Pancreas (tissue), 10 donors: Measurements from ENCODE around the gene PPP1R8. TPM values are rescaled to one million over a fixed set of nuclear protein-coding genes. Genes with fewer than 3 reads are reported as not detected.

Experiments
- ATAC-seq, 4 donors: fragments of 200-7000 bp; cut with Tn5 transposase; one replicate each; pipeline versions ENCODE4 v1.8.0 to v1.9.1; 2020; ENCODE audit warnings: mild to moderate bottlenecking in 4 of 4, moderate library complexity in 4 of 4
- DNase-seq, 6 donors: peaks; one replicate each; pipeline ENCODE4 v3.0.0-alpha.2; 2020
- FAIRE-seq: peaks from 2 replicates; lab custom pipeline; 2012; peaks lifted over from hg19 to GRCh38; lab: Jason Lieb, UNC
- H3K27ac ChIP-seq, 4 donors: fragments of 200-600 bp; sonication (generic); 1 replicate in 3 of 4; 2 replicates in 1 of 4; pipeline versions ENCODE4 v1.5.0 to v1.8.0; 2020
- H3K27me3 ChIP-seq, 4 donors: fragments of 200-600 bp; one replicate each; pipeline ENCODE4 v1.8.0; 2021
- H3K36me3 ChIP-seq, 3 donors: fragments of 200-600 bp; sonication (generic) in 1 of 3; one replicate each; pipeline versions ENCODE4 v1.5.0 to v1.8.0; 2020 to 2021
- H3K4me1 ChIP-seq, 3 donors: fragments of 200-600 bp; one replicate each; pipeline ENCODE4 v1.8.0; 2021
- H3K4me3 ChIP-seq, 4 donors: fragments of 200-600 bp; sonication (generic) in 2 of 4; one replicate each; pipeline versions ENCODE4 v1.5.0 to v1.8.0; 2020 to 2021
- H3K9me3 ChIP-seq, 4 donors: fragments of 200-600 bp; one replicate each; pipeline ENCODE4 v1.8.0; 2021
- CTCF ChIP-seq, 4 donors: fragments of 200-600 bp; sonication (generic) in 3 of 4; IDR thresholded peaks; one replicate each; pipeline versions ENCODE4 v1.5.0 to v1.8.0; 2021; ENCODE audit warnings: antibody characterized with exemption in 4 of 4
- WGBS, 2 donors: extraction: QIAGEN DNeasy Blood & Tissue Kit; methylation state at CpG; one replicate each; pipeline ENCODE4 v1.1.7; 2013; 5-methylcytosine and 5-hydroxymethylcytosine counted together
- intact Hi-C, 3 donors: fragments of 100-400 bp; cut with DNase I; formaldehyde crosslinking; loops; one replicate each; pipeline versions ENCODE4 v1.11.1 to v1.14.2; 2022
- polyA plus RNA-seq, 2 donors: library from polyadenylated mRNA; stranded (reverse); fragments of 200-250 nt; gene quantifications; one replicate each; pipeline ENCODE4 v1.2.3, GENCODE V29; 2013
- total RNA-seq, 6 donors: library from RNA; stranded (reverse); fragmentation: NEBNext Ultra II Directional in 4 of 6; extraction: Animal tissue kit (Norgen Biotek cat#: 25700) in 4 of 6; gene quantifications; one replicate each; pipeline versions ENCODE4 v1.2.1 to v1.2.4, GENCODE V29; 2021 to 2023
- donor health status: healthy with polysubstance abuse.
- donor health status: DM: no; HTN: no; CAD: no; lungs with moderate emphysema.
- donor health status: DM: no; HTN: no; CAD: no.
- donor health status: control.
- donor health status: control.
- donor health status: Bipolar disorder and iron deficiency.
- donor health status: DM: yes; HTN: yes; CAD: no.
- donor health status: DM: no; HTN: no; CAD: no.
- donor health status: DM: no; HTN: no; CAD: no.
- donor health status: DM: yes; HTN: yes; CAD: no.

PPP1R8 gene
- total and polyA plus RNA-seq, 8 donors: 8.1 to 17.4 (median 11.7) TPM

- Histone ChIP-seq H3K4me1 (no peaks in the 10 kb centered on the region), H3K27me3 (no peaks in the 10 kb centered on the region), H3K36me3 (peaks cover 0 to 52% (median 25%) of the 10 kb centered on the region in 3 donors), H3K27ac (no peak overlapping the region), H3K4me3 (no peak overlapping the region), H3K9me3 (no peaks in the 10 kb centered on the region)
- 71 to 77% methylated on average over 3 of the region's 3 CpGs for WGBS, 2 donors
- no peak for TF ChIP-seq CTCF (IDR thresholded peaks at IDR 0.05)
- FAIRE-seq (no peak), DNase-seq (no peak), ATAC-seq (no peak)
- intact Hi-C loops: no loop called here
These were observed 63.9 kb downstream of the PPP1R8 start for GRCh38 chr1:27894521-27894920.

Other genes starting within 250 kb of the PPP1R8 start
- gene AHDC1, start 226.6 kb upstream of the PPP1R8 start, total RNA-seq: 10 to 100 TPM; 10.4 to 22.4 (median 13.7) TPM
- 10 to 100 TPM; 16.3 to 27.5 TPM for gene AHDC1, start 226.6 kb upstream of the PPP1R8 start, polyA plus RNA-seq
- gene FGR, start 195.6 kb upstream of the PPP1R8 start, total RNA-seq: 1 to 10 TPM in 4 of 6 donors, under 1 TPM in 2; 0.51 to 6.8 (median 2.5) TPM
- gene FGR, start 195.6 kb upstream of the PPP1R8 start, polyA plus RNA-seq: 1 to 10 TPM; 3.6 to 5.8 TPM
- 10 to 100 TPM in 5 of 6 donors, 1 to 10 TPM in 1; 7.8 to 67.4 (median 28.8) TPM for gene IFI6, start 158.6 kb upstream of the PPP1R8 start, total RNA-seq
- gene IFI6, start 158.6 kb upstream of the PPP1R8 start, polyA plus RNA-seq: 100 to 1,000 TPM in 1 of 2 donors, 10 to 100 TPM in 1; 54.6 to 186 TPM
- gene FAM76A, start 104.8 kb upstream of the PPP1R8 start, total RNA-seq: 1 to 10 TPM; 5.0 to 8.7 (median 6.4) TPM
- 1 to 10 TPM; 4.3 to 6.4 TPM for gene FAM76A, start 104.8 kb upstream of the PPP1R8 start, polyA plus RNA-seq
- gene STX12, start 57.6 kb upstream of the PPP1R8 start, total RNA-seq: 10 to 100 TPM; 15.4 to 24.3 (median 19.5) TPM
- 10 to 100 TPM; 13.6 to 21.2 TPM for gene STX12, start 57.6 kb upstream of the PPP1R8 start, polyA plus RNA-seq
- gene THEMIS2, start 41.8 kb downstream of the PPP1R8 start, total RNA-seq: 10 to 100 TPM in 2 of 6 donors, 1 to 10 TPM in 3, under 1 TPM in 1; 0.98 to 19.1 (median 5.3) TPM
- 1 to 10 TPM; 4.3 to 5.7 TPM for gene THEMIS2, start 41.8 kb downstream of the PPP1R8 start, polyA plus RNA-seq
- 10 to 100 TPM in 3 of 6 donors, 1 to 10 TPM in 3; 7.8 to 14.6 (median 9.8) TPM for gene RPA2, start 83.8 kb downstream of the PPP1R8 start, total RNA-seq
- gene RPA2, start 83.8 kb downstream of the PPP1R8 start, polyA plus RNA-seq: 10 to 100 TPM; 11.7 to 20.9 TPM
- gene SMPDL3B, start 104.2 kb downstream of the PPP1R8 start, total RNA-seq: 10 to 100 TPM; 14.5 to 20.4 (median 18.1) TPM
- gene SMPDL3B, start 104.2 kb downstream of the PPP1R8 start, polyA plus RNA-seq: 10 to 100 TPM in 1 of 2 donors, 1 to 10 TPM in 1; 9.9 to 12.0 TPM
- 1 to 10 TPM; 4.5 to 8.9 (median 6.6) TPM for gene XKR8, start 129.2 kb downstream of the PPP1R8 start, total RNA-seq
- 1 to 10 TPM; 9.3 to 9.5 TPM for gene XKR8, start 129.2 kb downstream of the PPP1R8 start, polyA plus RNA-seq